K562 (cell line): Measurements from ENCODE around the gene SLC6A16. TPM values are rescaled to one million over a fixed set of nuclear protein-coding genes. Genes with fewer than 3 reads are reported as not detected.
A peak's percentile ranks its signal among the peaks of the same experiment; 100 is the strongest.

Experiments
- ARNT ChIP-seq, 2 experiments: fragments of 450-650 bp; IDR thresholded peaks; 2 replicates each; pipeline ENCODE4 v1.6.1; 2016; ENCODE audit warnings: mild to moderate bottlenecking in 1 of 2
- ATF1 ChIP-seq, 2 experiments: fragments of 450-650 bp in 1 of 2; IDR thresholded peaks; 2 replicates each; pipeline ENCODE4 v1.6.1; 2016; ENCODE audit warnings: missing compliant biosample characterization in 1 of 2, missing genetic modification characterization in 1 of 2
- CHD2 ChIP-seq: IDR thresholded peaks from 2 replicates; pipeline ENCODE4 v1.6.1; 2011; ENCODE audit warnings: low read depth, low read length
- DACH1 ChIP-seq: fragments of 450-650 bp; IDR thresholded peaks from 2 replicates; pipeline ENCODE4 v1.6.1; 2018; ENCODE audit not compliant: partially characterized antibody
- DNMT1 ChIP-seq: fragments of 450-650 bp; IDR thresholded peaks from 2 replicates; pipeline ENCODE4 v1.6.1; 2016; ENCODE audit warnings: antibody characterized with exemption, mild to moderate bottlenecking
- FOXJ3 ChIP-seq: sonication (generic); formaldehyde crosslinking; IDR thresholded peaks from 2 replicates; pipeline ENCODE4 v1.4.0; 2020; ENCODE audit warnings: mild to moderate bottlenecking, missing genetic modification reagents
- JUND ChIP-seq, 2 experiments: IDR thresholded peaks; 2 replicates in 1 of 2; 3 replicates in 1 of 2; pipeline ENCODE4 v1.6.1; 2011; ENCODE audit warnings: borderline replicate concordance in 2 of 2, low read depth in 2 of 2, low read length in 2 of 2, improper control_type of control experiment in 1 of 2, missing biosample characterization in 1 of 2, missing genetic modification characterization in 1 of 2, missing genetic modification reagents in 1 of 2
- MAFG ChIP-seq: fragments of 450-650 bp; conservative IDR thresholded peaks from 2 replicates; pipeline ENCODE4 v1.6.1; 2016; ENCODE audit warnings: missing genetic modification characterization, missing compliant biosample characterization
- MBD2 ChIP-seq: sonication (generic); IDR thresholded peaks from 2 replicates; pipeline ENCODE4 v1.6.1; 2016; ENCODE audit warnings: low read depth, borderline replicate concordance
- MCM5 ChIP-seq: fragments of 450-650 bp; IDR thresholded peaks from 2 replicates; pipeline ENCODE4 v1.6.1; 2016; ENCODE audit warnings: low read depth
- NFXL1 ChIP-seq: fragments of 450-650 bp; formaldehyde crosslinking; IDR thresholded peaks from 2 replicates; pipeline ENCODE4 v1.4.0; 2021; ENCODE audit warnings: mild to moderate bottlenecking
- POLR2A ChIP-seq: fragments of 450-650 bp; conservative IDR thresholded peaks from 2 replicates; pipeline ENCODE4 v1.6.1; 2016
- PRPF4 ChIP-seq: fragments of 200-400 bp; formaldehyde crosslinking; IDR thresholded peaks from one replicate; pipeline ENCODE4 v1.6.1; 2017; ENCODE audit warnings: low read length, low read depth, mild to moderate bottlenecking; ENCODE audit not compliant: insufficient read depth, poor library complexity, severe bottlenecking
- SMARCB1 ChIP-seq: IDR thresholded peaks from 2 replicates; pipeline ENCODE4 v1.6.1; 2011; ENCODE audit warnings: improper control_type of control experiment, low read depth; ENCODE audit not compliant: insufficient read length
- SMC3 ChIP-seq: conservative IDR thresholded peaks from 2 replicates; pipeline ENCODE4 v1.6.1; 2011; ENCODE audit warnings: low read depth, low read length, improper control_type of control experiment; ENCODE audit not compliant: insufficient read depth
- TAF15 ChIP-seq: fragments of 200-400 bp; formaldehyde crosslinking; IDR thresholded peaks from 2 replicates; pipeline ENCODE4 v1.6.1; 2017; ENCODE audit warnings: mild to moderate bottlenecking, low read depth, low read length, moderate library complexity
- TBP ChIP-seq: optimal IDR thresholded peaks from 2 replicates; pipeline ENCODE3; 2011; ENCODE audit warnings: low read depth, low read length, improper control_type of control experiment
- ZNF165 ChIP-seq: fragments of 250-450 bp; sonication (Bioruptor Pico); IDR thresholded peaks from 2 replicates; pipeline ENCODE4 v1.4.0; 2020; ENCODE audit warnings: borderline replicate concordance
- ZZZ3 ChIP-seq: fragments of 450-650 bp; IDR thresholded peaks from 2 replicates; pipeline ENCODE4 v1.6.1; 2016; ENCODE audit warnings: antibody characterized with exemption, mild to moderate bottlenecking, moderate library complexity
- polyA plus RNA-seq, 8 experiments: library from polyadenylated mRNA; depleted of rRNA in 4 of 8; stranded (reverse) in 5 of 8; unstranded in 3 of 8; fragments of >200 nt; fragmentation: Nextera tagmentation in 2 of 8; fragmentation: Illumina TruSeq in 1 of 8; extraction: Ambion mirVana in 2 of 8; extraction: Trizol in 1 of 8; gene quantifications; 2 replicates each; pipeline versions ENCODE4 v1.2.1 to v1.2.3, GENCODE V29; 2011 to 2014; ENCODE audit warnings: inconsistent platforms in 1 of 8, missing spikeins in 1 of 8
- total RNA-seq, 7 experiments: library from RNA; depleted of rRNA in 6 of 7; stranded (reverse); fragments of >200 nt in 6 of 7; fragmentation: Illumina TruSeq in 2 of 7; extraction: Trizol in 2 of 7; gene quantifications; 2 replicates each; pipeline versions ENCODE4 v1.2.1 to v1.2.3, GENCODE V29; 2011 to 2021; ENCODE audit warnings: low replicate concordance in 1 of 7
- TF ChIP-seq, protein P1 (sequence below): fragments of 200-800 bp; sonication (Bioruptor generic); IDR thresholded peaks from 2 replicates; pipeline ENCODE4 v1.6.1; 2016; ENCODE audit warnings: missing genetic modification characterization, missing compliant biosample characterization
- TF ChIP-seq, protein P2 (sequence below): fragments of 450-650 bp; IDR thresholded peaks from 2 replicates; pipeline ENCODE4 v1.6.1; 2017; ENCODE audit warnings: mild to moderate bottlenecking, moderate library complexity
- TF ChIP-seq, protein P3 (sequence below): fragments of 250-450 bp; sonication (Bioruptor Pico); IDR thresholded peaks from 2 replicates; pipeline ENCODE4 v1.5.1; 2021; ENCODE audit warnings: mild to moderate bottlenecking

The SLC6A16 gene
- total and polyA plus RNA-seq, 9 of the 15 experiments (the other 6 are each of a cell fraction or from before 2014, with no cell fraction given): 0.05 to 0.95 (median 0.36) TPM

DNA sequence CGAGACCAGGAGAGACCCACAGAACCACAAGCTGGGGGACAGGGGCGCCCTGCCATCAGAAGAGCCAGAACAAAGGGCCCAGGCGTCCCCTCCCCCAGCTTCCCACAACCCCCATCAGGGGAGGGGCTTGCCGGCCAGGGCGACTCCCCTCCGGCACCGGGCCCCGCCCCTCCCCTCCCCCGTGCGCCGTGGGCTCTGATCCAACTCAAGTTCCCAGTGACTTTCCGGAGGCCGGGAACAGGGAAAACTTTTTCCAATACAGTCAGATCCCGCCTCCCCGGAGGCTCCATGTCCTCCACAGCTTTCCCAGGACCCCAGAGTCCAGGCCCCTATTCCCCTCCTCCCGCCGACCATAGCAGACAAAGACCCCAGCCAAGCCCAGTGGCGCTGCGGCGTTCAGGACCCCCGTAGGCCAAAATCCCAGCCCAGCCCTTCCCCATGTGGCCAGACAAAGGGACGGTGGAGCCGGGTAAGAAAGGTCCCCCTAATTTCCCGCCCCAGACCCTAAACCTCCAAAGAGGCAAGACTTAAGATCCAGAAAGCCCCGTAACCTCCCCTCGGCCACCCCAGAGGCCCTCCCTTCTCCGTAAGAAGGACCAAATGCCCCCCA lies 36.6 kb upstream of the SLC6A16 start (continued):
- no peak for TF ChIP-seq TAF15
- TF ChIP-seq MBD2: 0 out of 2 replicates have a peak, but pooled peaks have one; percentile 44
- TF ChIP-seq MCM5: no peak
- TF ChIP-seq, protein P1, sequence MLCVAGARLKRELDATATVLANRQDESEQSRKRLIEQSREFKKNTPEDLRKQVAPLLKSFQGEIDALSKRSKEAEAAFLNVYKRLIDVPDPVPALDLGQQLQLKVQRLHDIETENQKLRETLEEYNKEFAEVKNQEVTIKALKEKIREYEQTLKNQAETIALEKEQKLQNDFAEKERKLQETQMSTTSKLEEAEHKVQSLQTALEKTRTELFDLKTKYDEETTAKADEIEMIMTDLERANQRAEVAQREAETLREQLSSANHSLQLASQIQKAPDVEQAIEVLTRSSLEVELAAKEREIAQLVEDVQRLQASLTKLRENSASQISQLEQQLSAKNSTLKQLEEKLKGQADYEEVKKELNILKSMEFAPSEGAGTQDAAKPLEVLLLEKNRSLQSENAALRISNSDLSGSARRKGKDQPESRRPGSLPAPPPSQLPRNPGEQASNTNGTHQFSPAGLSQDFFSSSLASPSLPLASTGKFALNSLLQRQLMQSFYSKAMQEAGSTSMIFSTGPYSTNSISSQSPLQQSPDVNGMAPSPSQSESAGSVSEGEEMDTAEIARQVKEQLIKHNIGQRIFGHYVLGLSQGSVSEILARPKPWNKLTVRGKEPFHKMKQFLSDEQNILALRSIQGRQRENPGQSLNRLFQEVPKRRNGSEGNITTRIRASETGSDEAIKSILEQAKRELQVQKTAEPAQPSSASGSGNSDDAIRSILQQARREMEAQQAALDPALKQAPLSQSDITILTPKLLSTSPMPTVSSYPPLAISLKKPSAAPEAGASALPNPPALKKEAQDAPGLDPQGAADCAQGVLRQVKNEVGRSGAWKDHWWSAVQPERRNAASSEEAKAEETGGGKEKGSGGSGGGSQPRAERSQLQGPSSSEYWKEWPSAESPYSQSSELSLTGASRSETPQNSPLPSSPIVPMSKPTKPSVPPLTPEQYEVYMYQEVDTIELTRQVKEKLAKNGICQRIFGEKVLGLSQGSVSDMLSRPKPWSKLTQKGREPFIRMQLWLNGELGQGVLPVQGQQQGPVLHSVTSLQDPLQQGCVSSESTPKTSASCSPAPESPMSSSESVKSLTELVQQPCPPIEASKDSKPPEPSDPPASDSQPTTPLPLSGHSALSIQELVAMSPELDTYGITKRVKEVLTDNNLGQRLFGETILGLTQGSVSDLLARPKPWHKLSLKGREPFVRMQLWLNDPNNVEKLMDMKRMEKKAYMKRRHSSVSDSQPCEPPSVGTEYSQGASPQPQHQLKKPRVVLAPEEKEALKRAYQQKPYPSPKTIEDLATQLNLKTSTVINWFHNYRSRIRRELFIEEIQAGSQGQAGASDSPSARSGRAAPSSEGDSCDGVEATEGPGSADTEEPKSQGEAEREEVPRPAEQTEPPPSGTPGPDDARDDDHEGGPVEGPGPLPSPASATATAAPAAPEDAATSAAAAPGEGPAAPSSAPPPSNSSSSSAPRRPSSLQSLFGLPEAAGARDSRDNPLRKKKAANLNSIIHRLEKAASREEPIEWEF (CRISPR knock-in tag): no peak
- TF ChIP-seq ZNF165 (CRISPR knock-in tag): no peak
- TF ChIP-seq MAFG: no peak
- no peak for TF ChIP-seq ARNT (IDR thresholded peaks at IDR 0.05)
- TF ChIP-seq, protein P2, sequence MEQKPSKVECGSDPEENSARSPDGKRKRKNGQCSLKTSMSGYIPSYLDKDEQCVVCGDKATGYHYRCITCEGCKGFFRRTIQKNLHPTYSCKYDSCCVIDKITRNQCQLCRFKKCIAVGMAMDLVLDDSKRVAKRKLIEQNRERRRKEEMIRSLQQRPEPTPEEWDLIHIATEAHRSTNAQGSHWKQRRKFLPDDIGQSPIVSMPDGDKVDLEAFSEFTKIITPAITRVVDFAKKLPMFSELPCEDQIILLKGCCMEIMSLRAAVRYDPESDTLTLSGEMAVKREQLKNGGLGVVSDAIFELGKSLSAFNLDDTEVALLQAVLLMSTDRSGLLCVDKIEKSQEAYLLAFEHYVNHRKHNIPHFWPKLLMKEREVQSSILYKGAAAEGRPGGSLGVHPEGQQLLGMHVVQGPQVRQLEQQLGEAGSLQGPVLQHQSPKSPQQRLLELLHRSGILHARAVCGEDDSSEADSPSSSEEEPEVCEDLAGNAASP: no peak
- no peak for TF ChIP-seq SMC3
- peak; percentile 71 for TF ChIP-seq CHD2
- TF ChIP-seq, protein P3, sequence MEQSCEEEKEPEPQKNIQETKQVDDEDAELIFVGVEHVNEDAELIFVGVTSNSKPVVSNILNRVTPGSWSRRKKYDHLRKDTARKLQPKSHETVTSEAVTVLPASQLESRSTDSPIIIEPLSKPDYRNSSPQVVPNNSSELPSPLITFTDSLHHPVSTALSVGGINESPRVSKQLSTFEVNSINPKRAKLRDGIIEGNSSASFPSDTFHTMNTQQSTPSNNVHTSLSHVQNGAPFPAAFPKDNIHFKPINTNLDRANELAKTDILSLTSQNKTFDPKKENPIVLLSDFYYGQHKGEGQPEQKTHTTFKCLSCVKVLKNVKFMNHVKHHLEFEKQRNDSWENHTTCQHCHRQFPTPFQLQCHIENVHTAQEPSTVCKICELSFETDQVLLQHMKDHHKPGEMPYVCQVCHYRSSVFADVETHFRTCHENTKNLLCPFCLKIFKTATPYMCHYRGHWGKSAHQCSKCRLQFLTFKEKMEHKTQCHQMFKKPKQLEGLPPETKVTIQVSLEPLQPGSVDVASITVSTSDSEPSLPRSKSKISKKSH: no peak
- no peak for TF ChIP-seq NFXL1 (CRISPR knock-in tag)
- TF ChIP-seq FOXJ3 (CRISPR knock-in tag): no peak
- TF ChIP-seq SMARCB1: no peak
- no peak for TF ChIP-seq ATF1 (CRISPR knock-in tag; IDR thresholded peaks at IDR 0.05)
- TF ChIP-seq ATF1 (tag; IDR thresholded peaks at IDR 0.05): no peak
- peak; percentile 66 for TF ChIP-seq PRPF4
- peak; percentile 20; the same call in 1 of the 2 replicates for TF ChIP-seq JUND (IDR thresholded peaks at IDR 0.05; ENCODE audit: borderline replicate concordance, low read depth, low read length)
- no peak for TF ChIP-seq JUND (tag; IDR thresholded peaks at IDR 0.05; ENCODE audit: borderline replicate concordance, low read depth, low read length)
- TF ChIP-seq DACH1: no peak
- no peak for TF ChIP-seq ZZZ3
- no peak for TF ChIP-seq TBP
- TF ChIP-seq POLR2A: 0 out of 2 replicates have a peak, but pooled peaks have one; percentile 48
- TF ChIP-seq DNMT1: no peak
